Cardiac septum (tissue), 1 donor: ENCODE data around the gene EIPR1. TPM values are rescaled to one million over a fixed set of nuclear protein-coding genes. Genes with fewer than 3 reads are reported as not detected.

Experiments used
- DNase-seq: peaks from one replicate; pipeline ENCODE4 v3.0.0-alpha.2; 2020; ENCODE audit warnings: low spot score
- intact Hi-C: fragments of 100-400 bp; cut with DNase I; formaldehyde crosslinking; loops from one replicate; pipeline ENCODE4 v1.14.0; 2022
- long read RNA-seq: library from polyadenylated mRNA; unstranded; transcript quantifications from one replicate; pipeline ENCODE4 v2.0.0, GENCODE V29; 2021
- total RNA-seq: library from RNA; stranded (reverse); fragmentation: NEBNext Ultra II Directional; extraction: Animal tissue kit (Norgen Biotek cat#: 25700); gene quantifications from one replicate; pipeline ENCODE4 v1.2.1, GENCODE V29; 2021
- donor health status: DM: no; HTN: no; CAD: no.

EIPR1 gene
- total RNA-seq = 10.5 TPM
- long read RNA-seq, transcript EIPR1-201 (9 exons, 1,766 nt) = major isoform, 20 of 27 reads
- long read RNA-seq, partial matches to known transcripts = 2 of 27 reads
- long read RNA-seq, other reads (novel, unspliced or antisense) = 4 of 27 reads

- intact Hi-C loops = loop anchor here (5.0 kb wide), 1 partner anchor 84 kb away; no protein-coding TSS in a partner anchor
- peak; percentile 99 for DNase-seq
Measured at GRCh38 chr2:3377612-3378432, at the start of gene EIPR1. Gene EIPR1 (minus strand): TSS chr2:3377818. CDS start chr2:3377689, 129 bp downstream.

GRCh38 chr2:3427272-3427671, 49.7 kb upstream of the EIPR1 start:
- no peak for DNase-seq
- intact Hi-C loops = no loop called here

- no peak for DNase-seq
- intact Hi-C loops = no loop called here
Measured at GRCh38 chr2:3426615-3427014, 49.0 kb upstream of the EIPR1 start.

GRCh38 chr2:3424171-3424795, 46.7 kb upstream of the EIPR1 start:
- no peak for DNase-seq
- intact Hi-C loops = loop anchor here (2.0 to 5.0 kb wide), 2 partner anchors 35 to 228 kb away; no protein-coding TSS in a partner anchor

- intact Hi-C loops = loop anchor here (2.0 to 5.0 kb wide), 2 partner anchors 35 to 229 kb away; no protein-coding TSS in a partner anchor
- peak; percentile 83 for DNase-seq
Measured at GRCh38 chr2:3423492-3424170, 46.0 kb upstream of the EIPR1 start.

GRCh38 chr2:3422161-3422779, 44.7 kb upstream of the EIPR1 start:
- intact Hi-C loops = loop anchor here (5.0 kb wide), 1 partner anchor 230 kb away; no protein-coding TSS in a partner anchor
- DNase-seq = no peak

GRCh38 chr2:3421580-3421979, 44.0 kb upstream of the EIPR1 start:
- no peak for DNase-seq
- intact Hi-C loops = loop anchor here (5.0 kb wide), 1 partner anchor 231 kb away; no protein-coding TSS in a partner anchor

- no peak for DNase-seq
- intact Hi-C loops = loop anchor here (5.0 kb wide), 1 partner anchor 231 kb away; no protein-coding TSS in a partner anchor
Measured at GRCh38 chr2:3420769-3421397, 43.3 kb upstream of the EIPR1 start.

- intact Hi-C loops = loop anchor here (5.0 kb wide), 1 partner anchor 232 kb away; no protein-coding TSS in a partner anchor
- DNase-seq = no peak
Measured at GRCh38 chr2:3420076-3420768, 42.6 kb upstream of the EIPR1 start.

- intact Hi-C loops = no loop called here
- DNase-seq = no peak
Measured at GRCh38 chr2:3418766-3419404, 41.3 kb upstream of the EIPR1 start.

GRCh38 chr2:3414133-3414860, 36.7 kb upstream of the EIPR1 start:
- DNase-seq = no peak
- intact Hi-C loops = no loop called here

- intact Hi-C loops = no loop called here
- DNase-seq = no peak
Measured at GRCh38 chr2:3413697-3414096, 36.1 kb upstream of the EIPR1 start.

- no peak for DNase-seq
- intact Hi-C loops = no loop called here
Measured at GRCh38 chr2:3411103-3411502, 33.5 kb upstream of the EIPR1 start.

GRCh38 chr2:3409627-3410170, 32.1 kb upstream of the EIPR1 start:
- intact Hi-C loops = no loop called here
- no peak for DNase-seq

- intact Hi-C loops = no loop called here
- no peak for DNase-seq
Measured at GRCh38 chr2:3408781-3409180, 31.2 kb upstream of the EIPR1 start.

GRCh38 chr2:3406501-3406900, 28.9 kb upstream of the EIPR1 start:
- DNase-seq = no peak
- intact Hi-C loops = no loop called here

- DNase-seq = no peak
- intact Hi-C loops = no loop called here
Measured at GRCh38 chr2:3405876-3406275, 28.3 kb upstream of the EIPR1 start.
